ENCODE results near the gene PDCD4.

GRCh38 chr10:110857265-110858171, 14.2 kb upstream of the PDCD4 start:
- TF ChIP-seq CTCF (IDR thresholded peaks at IDR 0.05) (peak in 1 of 4 experiments; percentile 4), POLR2A (IDR thresholded peaks at IDR 0.05) (no peak)
